HEK293 (cell line): ENCODE data around the gene KCNQ4.

ENCODE experiments used
- CTCF ChIA-PET: fragments of 350-600 bp; formaldehyde crosslinking; extraction: SDS; loops from one replicate; lab custom pipeline; 2021; ENCODE audit warnings: antibody characterized with exemption; lab: Yijun Ruan, JAX
- POLR2A ChIA-PET: fragments of 300-600 bp; formaldehyde crosslinking; extraction: SDS; loops from one replicate; lab custom pipeline; 2020; ENCODE audit warnings: antibody characterized with exemption, inconsistent platforms; lab: Yijun Ruan, JAX
- H3K27ac ChIP-seq: fragments of 200-500 bp; sonication (Bioruptor generic); 2 replicates; pipeline ENCODE4 v1.5.1; 2014; ENCODE audit warnings: low read depth, low read length, control low read depth, inconsistent platforms; ENCODE audit errors: extremely low read depth
- H3K36me3 ChIP-seq, 2 experiments: fragments of 200-500 bp in 1 of 2; sonication (Bioruptor generic) in 1 of 2; 1 replicate in 1 of 2; 2 replicates in 1 of 2; pipeline ENCODE4 v1.5.1; 2014 to 2017; ENCODE audit warnings: inconsistent platforms in 2 of 2, low read length in 2 of 2; ENCODE audit not compliant: control insufficient read depth in 2 of 2, insufficient read depth in 1 of 2
- H3K4me1 ChIP-seq: fragments of 200-500 bp; sonication (Bioruptor generic); 2 replicates; pipeline ENCODE4 v1.5.1; 2014; ENCODE audit warnings: mild to moderate bottlenecking, low read length, inconsistent platforms; ENCODE audit not compliant: control insufficient read depth, insufficient read depth
- H3K4me3 ChIP-seq: 2 replicates; pipeline ENCODE4 v1.5.1; 2011; ENCODE audit warnings: low read depth, mild to moderate bottlenecking, control low read depth, low read length, moderate library complexity
- H3K9me3 ChIP-seq: fragments of 200-500 bp; sonication (Bioruptor generic); 2 replicates; pipeline ENCODE4 v1.5.1; 2014; ENCODE audit warnings: low read depth, low read length, inconsistent platforms; ENCODE audit not compliant: control insufficient read depth, insufficient read depth
- AEBP2 ChIP-seq: fragments of 450-650 bp; formaldehyde crosslinking; IDR thresholded peaks from 2 replicates; pipeline ENCODE4 v1.5.1; 2016; ENCODE audit warnings: missing biosample characterization, missing genetic modification characterization, borderline replicate concordance
- ATF2 ChIP-seq: fragments of 450-650 bp; formaldehyde crosslinking; IDR thresholded peaks from 2 replicates; pipeline ENCODE4 v1.5.1; 2016; ENCODE audit warnings: missing biosample characterization, missing genetic modification characterization, low read depth
- EGR2 ChIP-seq: fragments of 450-650 bp; formaldehyde crosslinking; IDR thresholded peaks from 2 replicates; pipeline ENCODE4 v1.5.1; 2016; ENCODE audit warnings: low read depth, missing biosample characterization, missing genetic modification characterization
- GFI1B ChIP-seq: fragments of 450-650 bp; formaldehyde crosslinking; IDR thresholded peaks from 2 replicates; pipeline ENCODE4 v1.5.1; 2016; ENCODE audit warnings: missing biosample characterization, missing genetic modification characterization
- GLI2 ChIP-seq: fragments of 450-650 bp; formaldehyde crosslinking; IDR thresholded peaks from 2 replicates; pipeline ENCODE4; 2017; ENCODE audit warnings: missing biosample characterization, missing genetic modification characterization, low read depth, borderline replicate concordance
- GLIS1 ChIP-seq: fragments of 450-650 bp; formaldehyde crosslinking; IDR thresholded peaks from 2 replicates; pipeline ENCODE4 v1.5.1; 2016; ENCODE audit warnings: missing biosample characterization, missing genetic modification characterization
- MZF1 ChIP-seq: fragments of 450-650 bp; formaldehyde crosslinking; IDR thresholded peaks from 2 replicates; pipeline ENCODE4 v1.5.1; 2017; ENCODE audit warnings: missing biosample characterization, missing genetic modification characterization, borderline replicate concordance
- ZNF133 ChIP-seq: fragments of 450-650 bp; formaldehyde crosslinking; IDR thresholded peaks from 2 replicates; pipeline ENCODE4 v1.5.1; 2016; ENCODE audit warnings: missing biosample characterization, missing genetic modification characterization
- ZNF146 ChIP-seq: fragments of 450-650 bp; formaldehyde crosslinking; IDR thresholded peaks from 2 replicates; pipeline ENCODE4 v1.5.1; 2016; ENCODE audit warnings: missing biosample characterization, missing genetic modification characterization
- ZNF148 ChIP-seq: fragments of 450-650 bp; formaldehyde crosslinking; IDR thresholded peaks from 2 replicates; pipeline ENCODE4 v1.5.0; 2017; ENCODE audit warnings: missing biosample characterization, missing genetic modification characterization, borderline replicate concordance
- ZNF175 ChIP-seq: fragments of 450-650 bp; formaldehyde crosslinking; IDR thresholded peaks from 2 replicates; pipeline ENCODE4 v1.5.1; 2016; ENCODE audit warnings: missing biosample characterization, missing genetic modification characterization
- ZNF214 ChIP-seq: fragments of 450-650 bp; formaldehyde crosslinking; IDR thresholded peaks from 2 replicates; pipeline ENCODE4 v1.5.1; 2017; ENCODE audit warnings: missing biosample characterization, mild to moderate bottlenecking, missing genetic modification characterization, borderline replicate concordance
- ZNF223 ChIP-seq: fragments of 450-650 bp; formaldehyde crosslinking; IDR thresholded peaks from 2 replicates; pipeline ENCODE4 v1.5.1; 2016; ENCODE audit warnings: missing biosample characterization, missing genetic modification characterization
- ZNF26 ChIP-seq: fragments of 450-650 bp; formaldehyde crosslinking; IDR thresholded peaks from 2 replicates; pipeline ENCODE4 v1.5.1; 2016; ENCODE audit warnings: missing biosample characterization, missing genetic modification characterization
- ZNF280D ChIP-seq: fragments of 450-650 bp; formaldehyde crosslinking; IDR thresholded peaks from 2 replicates; pipeline ENCODE4 v1.5.1; 2016; ENCODE audit warnings: missing biosample characterization, missing genetic modification characterization
- ZNF549 ChIP-seq: fragments of 450-650 bp; IDR thresholded peaks from 2 replicates; pipeline ENCODE4 v1.5.1; 2018; ENCODE audit warnings: missing biosample characterization, missing genetic modification characterization, mild to moderate bottlenecking, inconsistent platforms, moderate library complexity
- ZNF596 ChIP-seq: fragments of 450-650 bp; IDR thresholded peaks from 2 replicates; pipeline ENCODE4 v1.5.0; 2018; ENCODE audit warnings: missing biosample characterization, mild to moderate bottlenecking, missing genetic modification characterization, moderate library complexity
- ZNF610 ChIP-seq: fragments of 450-650 bp; formaldehyde crosslinking; IDR thresholded peaks from 2 replicates; pipeline ENCODE4 v1.5.1; 2016; ENCODE audit warnings: missing biosample characterization, missing genetic modification characterization, borderline replicate concordance
- ZNF639 ChIP-seq: fragments of 450-650 bp; formaldehyde crosslinking; IDR thresholded peaks from 2 replicates; pipeline ENCODE4 v1.5.1; 2016; ENCODE audit warnings: missing biosample characterization, missing genetic modification characterization
- ZNF76 ChIP-seq: fragments of 450-650 bp; formaldehyde crosslinking; IDR thresholded peaks from 2 replicates; pipeline ENCODE4; 2016; ENCODE audit warnings: low read depth, missing biosample characterization, missing genetic modification characterization, borderline replicate concordance
- ZNF843 ChIP-seq: fragments of 450-650 bp; formaldehyde crosslinking; IDR thresholded peaks from 2 replicates; pipeline ENCODE4 v1.5.1; 2016; ENCODE audit warnings: missing biosample characterization, missing genetic modification characterization
- ZSCAN5A ChIP-seq: fragments of 450-650 bp; formaldehyde crosslinking; IDR thresholded peaks from 2 replicates; pipeline ENCODE4 v1.5.1; 2016; ENCODE audit warnings: missing biosample characterization, missing genetic modification characterization

Gene KCNQ4

GRCh38 chr1:40806731-40807695 is 23.4 kb downstream of the KCNQ4 start (continued):
- TF ChIP-seq ZNF26 (no peak), GLI2 (tag by site-specific recombination) (no peak), ZNF148 (tag by site-specific recombination) (no peak), ZNF223 (no peak), ZSCAN5A (tag by site-specific recombination) (no peak), ZNF843 (tag by site-specific recombination) (no peak), ZNF133 (tag by site-specific recombination) (no peak), ZNF214 (tag by site-specific recombination) (no peak), ZNF596 (tag by site-specific recombination) (no peak), ZNF639 (tag by site-specific recombination) (no peak), ZNF146 (tag by site-specific recombination) (no peak)

- Histone ChIP-seq H3K27ac (no peak overlapping the region), H3K4me3 (no peak overlapping the region), H3K36me3 (no peaks in the 10 kb centered on the region), H3K9me3 (no peaks in the 10 kb centered on the region), H3K4me1 (no peaks in the 10 kb centered on the region)
- CTCF ChIA-PET, result interaction anchor here (0.6 to 0.7 kb wide), 4 partner anchors 174 to 470 kb away, joined by 3 to 4 read pairs (median 3); no protein-coding TSS in a partner anchor
- POLR2A ChIA-PET, result no interaction called here
- no peak for TF ChIP-seq ATF2
- TF ChIP-seq ZNF76 (tag by site-specific recombination), result no peak
- no peak for TF ChIP-seq ZNF280D
- TF ChIP-seq ZNF175 (tag by site-specific recombination), result no peak
- no peak for TF ChIP-seq EGR2 (tag by site-specific recombination)
- TF ChIP-seq AEBP2 (tag by site-specific recombination), result no peak
- TF ChIP-seq GFI1B (tag by site-specific recombination), result no peak
- no peak for TF ChIP-seq ZNF610
- no peak for TF ChIP-seq MZF1
- TF ChIP-seq ZNF549 (tag by site-specific recombination), result no peak
- no peak for TF ChIP-seq GLIS1
These were observed 24.4 kb downstream of the KCNQ4 start for GRCh38 chr1:40808002-40808401.
